ENCODE results near the gene TNFRSF18.

Gene TNFRSF18

DNA sequence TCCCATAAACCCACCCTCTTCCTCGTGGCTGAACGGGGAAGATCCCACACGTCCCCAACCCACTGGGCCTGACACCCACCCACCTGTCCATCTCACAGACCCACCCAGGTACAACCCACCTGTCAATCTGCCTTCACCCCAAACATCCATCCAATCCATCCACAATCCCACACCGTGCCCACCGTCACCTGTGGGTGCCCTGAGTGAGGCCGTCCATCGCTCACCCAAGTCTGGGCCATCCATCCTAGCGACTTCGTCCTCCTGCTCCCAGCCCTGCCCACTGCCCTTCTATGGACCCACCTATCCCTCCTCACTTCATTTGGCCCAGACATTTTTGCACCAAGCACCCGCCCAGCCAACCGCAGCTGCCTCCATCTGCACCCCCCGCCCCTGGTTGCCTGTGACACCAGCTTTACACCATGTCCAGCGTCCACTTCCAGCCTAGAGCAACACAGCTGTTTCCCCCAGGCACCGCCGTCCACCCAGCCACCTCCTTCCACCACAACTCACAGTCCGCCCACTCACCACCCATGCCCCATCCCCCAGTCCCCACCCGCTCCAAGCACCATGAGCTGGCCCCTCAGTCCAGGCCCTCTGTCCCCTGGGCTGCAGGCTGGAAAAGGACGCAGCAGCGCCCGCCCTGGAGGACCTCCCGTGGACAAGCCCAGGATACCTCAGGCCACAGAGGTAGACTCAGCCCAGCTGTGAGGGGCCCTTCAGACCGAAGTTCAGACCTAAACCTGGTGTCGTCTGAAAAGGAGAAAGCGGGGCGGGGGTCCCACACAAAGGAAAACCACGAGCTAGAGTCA, 25.1 kb downstream of the TNFRSF18 start:
- DNase-seq, result no peak
- H3K36me3 ChIP-seq, result no peaks in the 10 kb centered on the region
- no peaks in the 10 kb centered on the region for H3K27me3 ChIP-seq (ENCODE audit: insufficient read depth, low read depth, severe bottlenecking)
- H3K27ac ChIP-seq, result no peak overlapping the region
- TF ChIP-seq CTCF (IDR thresholded peaks at IDR 0.05; ENCODE audit: low read depth, low read length), result no peak
- H3K9me3 ChIP-seq (ENCODE audit: severe bottlenecking), result no peaks in the 10 kb centered on the region
- no peak overlapping the region for H3K4me3 ChIP-seq (ENCODE audit: low read depth, low read length)

DNA sequence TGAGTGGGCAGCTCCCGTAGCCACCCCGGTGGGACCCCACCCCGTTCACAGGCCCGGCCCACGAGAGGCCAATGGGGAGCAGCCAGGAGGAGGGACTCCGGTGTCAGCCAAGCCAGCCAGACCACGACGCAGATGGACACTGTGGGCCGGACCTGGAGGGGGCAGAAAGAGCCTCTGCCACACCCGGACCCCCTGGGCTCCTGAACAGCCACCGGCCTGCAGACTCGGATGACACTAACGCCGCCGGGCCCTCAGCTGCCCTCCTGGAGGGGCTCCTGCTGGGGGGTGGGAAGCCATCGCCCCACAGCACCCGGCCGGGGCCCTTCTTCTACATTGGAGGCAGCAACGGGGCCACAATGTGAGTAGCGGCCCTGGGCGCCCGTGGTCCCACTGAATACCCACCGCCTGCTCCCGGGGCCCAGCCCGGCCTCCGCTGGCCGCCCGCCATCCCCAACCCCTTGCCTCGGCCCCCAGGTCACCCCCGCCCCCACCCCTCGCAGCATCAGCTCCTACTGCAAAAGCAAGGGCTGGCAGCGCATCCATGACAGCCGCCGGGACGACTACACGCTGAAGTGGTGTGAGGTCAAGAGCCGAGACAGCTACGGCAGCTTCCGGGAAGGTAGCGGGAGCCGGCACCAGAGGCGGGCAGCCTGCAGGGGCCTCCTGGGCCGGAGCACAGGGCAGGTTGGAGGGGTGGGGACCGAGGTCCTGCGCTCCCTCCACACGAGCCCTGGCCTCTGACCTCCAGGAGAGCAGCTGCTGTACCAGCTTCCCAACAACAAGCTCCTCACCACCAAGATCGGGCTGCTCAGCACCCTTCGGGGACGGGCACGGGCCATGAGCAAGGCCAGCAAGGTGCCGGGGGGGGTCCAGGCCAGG, 26.2 kb downstream of the TNFRSF18 start:
- Histone ChIP-seq H3K36me3 (no peaks in the 10 kb centered on the region), H3K27me3 (ENCODE audit: insufficient read depth, low read depth, severe bottlenecking) (no peaks in the 10 kb centered on the region), H3K9me3 (ENCODE audit: severe bottlenecking) (no peaks in the 10 kb centered on the region), H3K27ac (no peak overlapping the region), H3K4me3 (ENCODE audit: low read depth, low read length) (no peak overlapping the region)
- TF ChIP-seq CTCF (IDR thresholded peaks at IDR 0.05; ENCODE audit: low read depth, low read length), result no peak
- DNase-seq, result no peak

DNA sequence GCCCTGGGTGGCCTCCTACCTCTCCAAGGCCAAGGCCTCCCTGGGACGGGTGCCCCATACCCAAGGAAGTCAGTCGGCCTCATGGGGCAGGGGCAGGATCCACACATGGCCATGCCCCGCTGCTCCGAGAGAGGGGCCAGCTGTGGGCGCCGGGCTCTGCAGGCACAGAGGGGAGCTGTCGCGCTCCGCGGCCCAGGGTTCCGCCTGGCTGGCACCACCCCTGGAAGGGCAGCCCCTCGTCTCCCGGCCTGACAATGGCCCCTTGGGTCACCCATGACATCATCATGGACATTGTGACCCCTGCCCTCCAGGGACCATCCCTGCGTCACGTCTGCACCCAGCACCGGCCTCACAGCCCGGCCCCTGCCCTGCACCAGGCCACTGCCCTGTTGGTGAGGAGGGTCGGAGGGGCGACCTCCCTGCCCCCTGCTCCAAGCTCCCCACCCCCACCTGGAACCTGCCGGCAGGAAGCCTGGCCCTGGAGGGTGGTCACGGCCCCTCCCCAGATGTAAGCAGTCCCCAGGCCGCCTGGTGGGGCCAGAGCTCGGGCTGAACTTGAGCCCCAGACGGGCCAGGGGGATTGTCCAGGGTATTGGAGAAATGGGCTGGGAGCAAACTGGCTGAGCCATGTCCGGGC, 26.9 kb downstream of the TNFRSF18 start:
- Histone ChIP-seq H3K27ac (no peak overlapping the region), H3K27me3 (ENCODE audit: insufficient read depth, low read depth, severe bottlenecking) (no peaks in the 10 kb centered on the region), H3K4me3 (ENCODE audit: low read depth, low read length) (no peak overlapping the region), H3K36me3 (no peaks in the 10 kb centered on the region), H3K9me3 (ENCODE audit: severe bottlenecking) (no peaks in the 10 kb centered on the region)
- TF ChIP-seq CTCF (IDR thresholded peaks at IDR 0.05; ENCODE audit: low read depth, low read length), result no peak
- DNase-seq, result no peak

GRCh38 chr1:1178794-1179331, 27.5 kb downstream of the TNFRSF18 start:
- TF ChIP-seq CTCF (IDR thresholded peaks at IDR 0.05; ENCODE audit: low read depth, low read length), result no peak
- DNase-seq, result no peak
- Histone ChIP-seq H3K27ac (no peak overlapping the region), H3K27me3 (ENCODE audit: insufficient read depth, low read depth, severe bottlenecking) (no peaks in the 10 kb centered on the region), H3K36me3 (no peaks in the 10 kb centered on the region), H3K4me3 (ENCODE audit: low read depth, low read length) (no peak overlapping the region), H3K9me3 (ENCODE audit: severe bottlenecking) (no peaks in the 10 kb centered on the region)

DNA sequence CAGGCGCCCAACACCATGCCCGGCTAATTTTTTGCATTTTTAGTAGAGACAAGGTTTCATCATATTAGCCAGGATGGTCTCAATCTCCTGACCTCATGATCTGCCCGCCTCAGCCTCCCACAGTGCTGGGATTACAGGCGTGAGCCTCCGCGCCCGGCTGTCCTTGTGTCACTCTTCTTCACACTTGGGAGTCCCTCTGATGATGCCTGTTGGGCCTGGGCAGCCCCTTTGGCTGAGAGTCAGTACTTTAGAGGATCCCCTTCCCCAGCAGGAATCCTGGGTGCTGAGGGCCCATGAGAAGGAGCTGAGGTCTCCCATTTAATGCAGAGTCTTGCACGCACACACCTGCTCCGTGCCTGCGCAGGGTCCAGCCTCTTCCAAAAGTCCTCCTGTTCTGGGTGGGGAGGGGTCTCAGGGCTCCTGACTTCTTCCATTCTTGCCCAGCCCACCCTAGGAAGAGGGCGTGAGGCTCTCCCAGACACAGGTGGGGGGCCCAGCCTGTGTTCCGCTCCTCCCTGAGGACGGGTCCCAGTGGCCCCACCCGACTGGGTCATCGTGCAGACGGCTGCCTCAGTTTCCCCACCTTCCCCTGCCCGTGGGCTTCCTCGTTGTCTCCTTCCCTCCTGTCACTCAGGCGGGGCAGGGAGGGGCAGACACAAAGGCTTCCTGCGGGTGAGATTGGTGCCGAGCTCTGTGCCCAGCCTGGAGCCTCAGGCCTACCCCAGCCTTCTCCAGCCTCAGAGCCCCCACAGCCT, 28.8 kb downstream of the TNFRSF18 start:
- DNase-seq, result no peak
- H3K4me3 ChIP-seq (ENCODE audit: low read depth, low read length), result no peak overlapping the region
- no peaks in the 10 kb centered on the region for H3K9me3 ChIP-seq (ENCODE audit: severe bottlenecking)
- H3K27ac ChIP-seq, result no peak overlapping the region
- no peaks in the 10 kb centered on the region for H3K36me3 ChIP-seq
- H3K27me3 ChIP-seq (ENCODE audit: insufficient read depth, low read depth, severe bottlenecking), result no peaks in the 10 kb centered on the region
- no peak for TF ChIP-seq CTCF (IDR thresholded peaks at IDR 0.05; ENCODE audit: low read depth, low read length)
